Esophagus squamous epithelium (tissue), 4 donors: ENCODE data around the gene SLC25A48.

Experiments used
- CTCF ChIP-seq, 6 experiments: fragments of 450-650 bp in 4 of 6; fragments of 200-600 bp in 2 of 6; sonication (generic) in 2 of 6; IDR thresholded peaks; one replicate each; pipeline ENCODE4 v1.5.1; 2016 to 2019; ENCODE audit warnings: antibody characterized with exemption in 6 of 6, mild to moderate bottlenecking in 4 of 6, moderate library complexity in 4 of 6
- POLR2A ChIP-seq, 4 donors: fragments of 450-650 bp; IDR thresholded peaks; one replicate each; pipeline ENCODE4 v1.6.1; 2017; ENCODE audit warnings: antibody characterized with exemption in 4 of 4, mild to moderate bottlenecking in 4 of 4, moderate library complexity in 3 of 4

DNA sequence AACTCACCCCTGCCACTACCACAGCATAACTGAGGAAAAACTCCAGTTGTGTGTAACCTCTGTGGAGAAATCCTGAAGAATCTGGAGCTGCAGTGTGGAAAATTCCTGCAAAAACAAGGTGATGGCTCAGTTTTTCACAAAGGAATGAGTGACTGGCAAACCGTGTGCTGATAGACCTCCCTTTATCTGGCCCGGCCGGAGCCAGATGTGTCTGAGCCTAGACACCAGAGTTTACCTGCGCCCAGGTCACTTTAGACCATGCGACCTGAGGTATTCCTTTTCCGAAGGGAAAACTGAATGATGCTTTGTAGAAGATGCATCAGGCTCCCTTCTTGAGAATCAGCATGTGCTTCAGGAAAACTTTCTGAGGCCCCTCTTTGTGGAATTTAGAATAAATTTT, 16.2 kb downstream of the SLC25A48 start:
- TF ChIP-seq POLR2A (IDR thresholded peaks at IDR 0.05) (no peak), CTCF (IDR thresholded peaks at IDR 0.05) (no peak)
